GM12878 (cell line): Measurements from ENCODE around the gene KCNG1. TPM values are rescaled to one million over a fixed set of nuclear protein-coding genes. Genes with fewer than 3 reads are reported as not detected.

Experiments
- ATAC-seq: fragments of 200-7000 bp; cut with Tn5 transposase; 3 replicates; pipeline ENCODE4 v1.9.1; 2020; ENCODE audit warnings: mild to moderate bottlenecking, moderate library complexity
- BruUV-seq: library from RNA; stranded (reverse); fragments of 400-500 nt; replicated peaks from 2 replicates; lab custom pipeline; 2021; lab: Mats Ljungman, UMichigan
- CTCF ChIA-PET: fragments of 300-600 bp; sonication (Branson Sonifier 250); formaldehyde crosslinking; extraction: SDS; loops from one replicate; lab custom pipeline; 2021; ENCODE audit warnings: inconsistent platforms; lab: Yijun Ruan, JAX
- POLR2A ChIA-PET: fragments of 350-600 bp; formaldehyde crosslinking; extraction: SDS; loops from one replicate; lab custom pipeline; 2021; ENCODE audit warnings: inconsistent platforms; lab: Charles Lee
- RAD21 ChIA-PET: fragments of 300-600 bp; sonication (Branson Sonifier 250); formaldehyde crosslinking; loops from one replicate; lab custom pipeline; 2023; ENCODE audit warnings: antibody characterized with exemption; ENCODE audit not compliant: unreplicated experiment; lab: Charles Lee
- SMC1A ChIA-PET: fragments of 300-600 bp; sonication (Branson Sonifier 250); formaldehyde crosslinking; loops from one replicate; lab custom pipeline; 2023; ENCODE audit not compliant: unreplicated experiment, uncharacterized antibody; lab: Charles Lee
- DNase-seq: peaks from one replicate; pipeline ENCODE4 v3.0.0-alpha.2; 2011; ENCODE audit warnings: low read depth, low spot score
- FAIRE-seq: peaks from 3 replicates; lab custom pipeline; 2011; peaks lifted over from hg19 to GRCh38; lab: Jason Lieb, UNC
- H2AFZ ChIP-seq: 2 replicates; pipeline ENCODE4 v1.6.0; 2011; ENCODE audit warnings: low read depth, low read length, control low read depth; ENCODE audit not compliant: control insufficient read depth
- H3K27ac ChIP-seq: 2 replicates; pipeline ENCODE4 v1.5.1; 2011; ENCODE audit warnings: control low read depth; ENCODE audit not compliant: control insufficient read depth, insufficient read depth
- H3K27me3 ChIP-seq, 2 experiments: replicated peaks in 1 of 2; 2 replicates each; pipeline versions ENCODE4 v1.6.0 to v1.6.1; 2011; ENCODE audit warnings: low read length in 1 of 2; ENCODE audit not compliant: control insufficient read depth in 2 of 2, insufficient read depth in 2 of 2
- H3K36me3 ChIP-seq, 2 experiments: 2 replicates each; pipeline ENCODE4 v1.5.1; 2011; ENCODE audit warnings: low read length in 1 of 2; ENCODE audit not compliant: control insufficient read depth in 2 of 2, insufficient read depth in 2 of 2
- H3K4me1 ChIP-seq: 2 replicates; pipeline ENCODE4 v1.6.1; 2011; ENCODE audit warnings: mild to moderate bottlenecking, low read length, moderate library complexity, mixed read lengths; ENCODE audit not compliant: control insufficient read depth, insufficient read depth
- H3K4me2 ChIP-seq: 2 replicates; pipeline ENCODE4 v1.6.0; 2011; ENCODE audit warnings: control low read depth; ENCODE audit not compliant: control insufficient read depth, insufficient read depth
- H3K4me3 ChIP-seq: fragments of 200-600 bp; sonication (generic); 2 replicates; pipeline ENCODE4 v1.5.1; 2016
- H3K79me2 ChIP-seq: 2 replicates; pipeline ENCODE4 v1.6.0; 2011; ENCODE audit warnings: low read length; ENCODE audit not compliant: control insufficient read depth, insufficient read depth
- H3K9ac ChIP-seq: 2 replicates; pipeline ENCODE4 v1.8.0; 2011; ENCODE audit warnings: low read length, control low read depth, mixed read lengths; ENCODE audit not compliant: control insufficient read depth, insufficient read depth
- H3K9me3 ChIP-seq: replicated peaks from 3 replicates; pipeline ENCODE4 v1.5.1; 2011; ENCODE audit warnings: mild to moderate bottlenecking, low read length; ENCODE audit not compliant: control insufficient read depth, insufficient read depth
- H4K20me1 ChIP-seq: 2 replicates; pipeline ENCODE4 v1.6.0; 2011; ENCODE audit not compliant: control insufficient read depth, insufficient read depth
- BMI1 ChIP-seq: fragments of 450-650 bp; IDR thresholded peaks from 2 replicates; pipeline ENCODE4 v1.6.1; 2016; ENCODE audit warnings: mild to moderate bottlenecking, moderate library complexity, borderline replicate concordance
- CHD2 ChIP-seq: IDR thresholded peaks from 2 replicates; pipeline ENCODE4 v1.6.1; 2011; ENCODE audit warnings: low read depth, low read length, improper control_type of control experiment, borderline replicate concordance
- EGR1 ChIP-seq, 2 experiments: IDR thresholded peaks; 1 replicate in 1 of 2; 2 replicates in 1 of 2; pipeline ENCODE4 v1.6.1; 2011 to 2012; ENCODE audit warnings: low read depth in 2 of 2, low read length in 2 of 2, borderline replicate concordance in 1 of 2, mild to moderate bottlenecking in 1 of 2, moderate library complexity in 1 of 2
- IKZF2 ChIP-seq, 2 experiments: fragments of 450-650 bp; IDR thresholded peaks; 2 replicates each; pipeline ENCODE4 v1.6.1; 2017; ENCODE audit warnings: mild to moderate bottlenecking in 2 of 2, moderate library complexity in 2 of 2
- NR2C1 ChIP-seq: fragments of 450-650 bp; IDR thresholded peaks from 2 replicates; pipeline ENCODE4 v1.6.1; 2017; ENCODE audit warnings: antibody characterized with exemption, mild to moderate bottlenecking, moderate library complexity
- RCOR1 ChIP-seq: conservative IDR thresholded peaks from 2 replicates; pipeline ENCODE4 v1.6.1; 2012; ENCODE audit warnings: low read depth, low read length, improper control_type of control experiment
- SPI1 ChIP-seq: IDR thresholded peaks from 2 replicates; pipeline ENCODE4 v1.6.1; 2011; ENCODE audit warnings: low read depth, mild to moderate bottlenecking, low read length, moderate library complexity, borderline replicate concordance; ENCODE audit not compliant: insufficient read depth
- WGBS: methylation state at CpG from one replicate; pipeline ENCODE4 v1.1.6; 2016; ENCODE audit warnings: low lambda C conversion rate; ENCODE audit not compliant: insufficient replicate concordance, insufficient coverage; ENCODE audit errors: missing lambda C conversion rate; 5-methylcytosine and 5-hydroxymethylcytosine counted together
- in situ Hi-C: fragments of 300-500 bp; cut with MboI; formaldehyde crosslinking; loops from 9 replicates; pipeline ENCODE4 v1.14.3; 2018; ENCODE audit warnings: mixed read lengths
- intact Hi-C: fragments of 100-400 bp; cut with micrococcal nuclease; formaldehyde crosslinking; loops from one replicate; pipeline ENCODE4 v1.14.2; 2022; ENCODE audit not compliant: unreplicated experiment
- polyA plus RNA-seq, 11 experiments: library from polyadenylated mRNA; depleted of rRNA in 4 of 11; unstranded in 6 of 11; stranded (reverse) in 5 of 11; fragments of >200 nt; fragmentation: Nextera tagmentation in 4 of 11; fragmentation: Illumina TruSeq in 1 of 11; extraction: Ambion mirVana in 4 of 11; extraction: Trizol in 1 of 11; gene quantifications; 1 replicate in 1 of 11; 2 replicates in 10 of 11; pipeline versions ENCODE4 v1.2.1 to v1.2.3, GENCODE V29; 2011 to 2016; ENCODE audit warnings: inconsistent platforms in 2 of 11, missing spikeins in 2 of 11, low read depth in 1 of 11
- total RNA-seq, 4 experiments: library from RNA; depleted of rRNA in 3 of 4; stranded (reverse); fragments of >200 nt in 3 of 4; fragmentation: Illumina TruSeq in 1 of 4; extraction: Trizol in 1 of 4; gene quantifications; 2 replicates each; pipeline versions ENCODE4 v1.2.1 to v1.2.3, GENCODE V29; 2013 to 2021

KCNG1 gene
- total and polyA plus RNA-seq, 10 of the 15 experiments (the other 5 are each of a cell fraction or from before 2014, with no cell fraction given), result not detected

- TF ChIP-seq NR2C1, result no peak
- TF ChIP-seq IKZF2 (IDR thresholded peaks at IDR 0.05), result no peak
- TF ChIP-seq BMI1, result no peak
- no peak for TF ChIP-seq CHD2
- no peak for TF ChIP-seq RCOR1
- TF ChIP-seq EGR1 (IDR thresholded peaks at IDR 0.05; ENCODE audit: borderline replicate concordance in 1 of 2, low read depth in 2 of 2, low read length in 2 of 2), result no peak
Observed at GRCh38 chr20:51036226-51036625, 13.3 kb upstream of the KCNG1 start (continued).

GRCh38 chr20:51034988-51035656 is 12.2 kb upstream of the KCNG1 start:
- no TSS peak for BruUV-seq
- no peaks in the 10 kb centered on the region; the same call in 2 of the 3 replicates for H3K9me3 ChIP-seq
- in situ Hi-C loops, result no loop called here
- WGBS, result 1% methylated on average over 9 of the region's 9 CpGs
- POLR2A ChIA-PET, result no interaction called here
- H2AFZ ChIP-seq, result no peak overlapping the region
- FAIRE-seq (no peak), ATAC-seq (no peak), DNase-seq (no peak)
- intact Hi-C loops, result no loop called here
- H3K4me3 ChIP-seq, result no peak overlapping the region
- no peaks in the 10 kb centered on the region for H3K79me2 ChIP-seq
- CTCF ChIA-PET, result interaction anchor here (1.4 kb wide), 1 partner anchor 43 kb away, joined by 3 read pairs; no protein-coding TSS in a partner anchor
- no peak for TF ChIP-seq SPI1
- H3K9ac ChIP-seq, result no peak overlapping the region
- H3K4me2 ChIP-seq, result no peak overlapping the region
- SMC1A ChIA-PET, result no interaction called here
- no peaks in the 10 kb centered on the region for H3K36me3 ChIP-seq
- no peak overlapping the region for H3K27ac ChIP-seq
- H3K27me3 ChIP-seq, result peaks cover 0 to 4% of the 10 kb centered on the region in 2 experiments; a peak in 2 of 4 replicates
- RAD21 ChIA-PET, result no interaction called here
- H4K20me1 ChIP-seq, result no peaks in the 10 kb centered on the region
- H3K4me1 ChIP-seq, result no peaks in the 10 kb centered on the region
